Measurements from ENCODE around the gene ZBTB21. TPM values are rescaled to one million over a fixed set of nuclear protein-coding genes. Genes with fewer than 3 reads are reported as not detected.
A peak's percentile ranks its signal among the peaks of the same experiment; 100 is the strongest.

ZBTB21 gene
- total RNA-seq, 2 donors from 2014 or later, result 17.3 to 23.1 TPM

- Mint-ChIP-seq H3K4me3 (peak overlapping the region; percentile 80), H3K36me3 (ENCODE audit: low read depth) (peaks cover 2% of the 10 kb centered on the region), H3K27me3 (ENCODE audit: insufficient read depth) (peaks cover 18% of the 10 kb centered on the region), H3K4me1 (peaks cover 2% of the 10 kb centered on the region), H3K27ac (no peak overlapping the region), H3K9me3 (peaks cover 8% of the 10 kb centered on the region)
- Histone ChIP-seq H3K27ac (ENCODE audit: low read depth, low read length) (no peak overlapping the region), H3K27me3 (ENCODE audit: control insufficient read depth, insufficient read depth, low read length, poor library complexity, severe bottlenecking) (peaks cover 6% of the 10 kb centered on the region), H3K4me1 (ENCODE audit: control insufficient read depth, insufficient read depth, low read length) (no peaks in the 10 kb centered on the region), H3K4me3 (ENCODE audit: low read length) (no peak overlapping the region), H3K9ac (ENCODE audit: extremely low read depth, low read length, poor library complexity, severe bottlenecking) (no peak overlapping the region), H3K36me3 (ENCODE audit: control insufficient read depth, insufficient read depth, low read length) (peaks cover 3% of the 10 kb centered on the region), H3K9me3 (ENCODE audit: control insufficient read depth, low read length) (peaks cover 8% of the 10 kb centered on the region)
- 94 to 96% methylated on average over 3 of the region's 3 CpGs for WGBS, 2 experiments (ENCODE audit: insufficient coverage in 1 of 2, insufficient read length in 1 of 2)
- DNase-seq, result no peak
- TF ChIP-seq, protein P1, sequence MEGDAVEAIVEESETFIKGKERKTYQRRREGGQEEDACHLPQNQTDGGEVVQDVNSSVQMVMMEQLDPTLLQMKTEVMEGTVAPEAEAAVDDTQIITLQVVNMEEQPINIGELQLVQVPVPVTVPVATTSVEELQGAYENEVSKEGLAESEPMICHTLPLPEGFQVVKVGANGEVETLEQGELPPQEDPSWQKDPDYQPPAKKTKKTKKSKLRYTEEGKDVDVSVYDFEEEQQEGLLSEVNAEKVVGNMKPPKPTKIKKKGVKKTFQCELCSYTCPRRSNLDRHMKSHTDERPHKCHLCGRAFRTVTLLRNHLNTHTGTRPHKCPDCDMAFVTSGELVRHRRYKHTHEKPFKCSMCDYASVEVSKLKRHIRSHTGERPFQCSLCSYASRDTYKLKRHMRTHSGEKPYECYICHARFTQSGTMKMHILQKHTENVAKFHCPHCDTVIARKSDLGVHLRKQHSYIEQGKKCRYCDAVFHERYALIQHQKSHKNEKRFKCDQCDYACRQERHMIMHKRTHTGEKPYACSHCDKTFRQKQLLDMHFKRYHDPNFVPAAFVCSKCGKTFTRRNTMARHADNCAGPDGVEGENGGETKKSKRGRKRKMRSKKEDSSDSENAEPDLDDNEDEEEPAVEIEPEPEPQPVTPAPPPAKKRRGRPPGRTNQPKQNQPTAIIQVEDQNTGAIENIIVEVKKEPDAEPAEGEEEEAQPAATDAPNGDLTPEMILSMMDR (conservative IDR thresholded peaks at IDR 0.05), result no peak
Measured at GRCh38 chr21:42012763-42013329, 2.7 kb upstream of the ZBTB21 start.

GRCh38 chr21:42012344-42012743 is 2.2 kb upstream of the ZBTB21 start:
- Histone ChIP-seq H3K27ac (ENCODE audit: low read depth, low read length) (no peak overlapping the region), H3K36me3 (ENCODE audit: control insufficient read depth, insufficient read depth, low read length) (peaks cover 8% of the 10 kb centered on the region), H3K27me3 (ENCODE audit: control insufficient read depth, insufficient read depth, low read length, poor library complexity, severe bottlenecking) (peaks cover 6% of the 10 kb centered on the region), H3K4me3 (ENCODE audit: low read length) (peak overlapping the region; percentile 93), H3K4me1 (ENCODE audit: control insufficient read depth, insufficient read depth, low read length) (no peaks in the 10 kb centered on the region), H3K9ac (ENCODE audit: extremely low read depth, low read length, poor library complexity, severe bottlenecking) (no peak overlapping the region), H3K9me3 (ENCODE audit: control insufficient read depth, low read length) (peaks cover 8% of the 10 kb centered on the region)
- H3K4me1 Mint-ChIP-seq, result peaks cover 2% of the 10 kb centered on the region
- peaks cover 8% of the 10 kb centered on the region for H3K9me3 Mint-ChIP-seq
- TF ChIP-seq, protein P1 (conservative IDR thresholded peaks at IDR 0.05), result no peak
- peaks cover 18% of the 10 kb centered on the region for H3K27me3 Mint-ChIP-seq (ENCODE audit: insufficient read depth)
- no peak for DNase-seq
- 92 to 95% methylated on average over 8 to 9 of the region's 9 CpGs for whole genome bisulfite sequencing, 2 experiments (ENCODE audit: insufficient coverage in 1 of 2, insufficient read length in 1 of 2)
- H3K4me3 Mint-ChIP-seq, result peak overlapping the region; percentile 80
- no peak overlapping the region for H3K27ac Mint-ChIP-seq
- H3K36me3 Mint-ChIP-seq (ENCODE audit: low read depth), result peaks cover 8% of the 10 kb centered on the region

DNA sequence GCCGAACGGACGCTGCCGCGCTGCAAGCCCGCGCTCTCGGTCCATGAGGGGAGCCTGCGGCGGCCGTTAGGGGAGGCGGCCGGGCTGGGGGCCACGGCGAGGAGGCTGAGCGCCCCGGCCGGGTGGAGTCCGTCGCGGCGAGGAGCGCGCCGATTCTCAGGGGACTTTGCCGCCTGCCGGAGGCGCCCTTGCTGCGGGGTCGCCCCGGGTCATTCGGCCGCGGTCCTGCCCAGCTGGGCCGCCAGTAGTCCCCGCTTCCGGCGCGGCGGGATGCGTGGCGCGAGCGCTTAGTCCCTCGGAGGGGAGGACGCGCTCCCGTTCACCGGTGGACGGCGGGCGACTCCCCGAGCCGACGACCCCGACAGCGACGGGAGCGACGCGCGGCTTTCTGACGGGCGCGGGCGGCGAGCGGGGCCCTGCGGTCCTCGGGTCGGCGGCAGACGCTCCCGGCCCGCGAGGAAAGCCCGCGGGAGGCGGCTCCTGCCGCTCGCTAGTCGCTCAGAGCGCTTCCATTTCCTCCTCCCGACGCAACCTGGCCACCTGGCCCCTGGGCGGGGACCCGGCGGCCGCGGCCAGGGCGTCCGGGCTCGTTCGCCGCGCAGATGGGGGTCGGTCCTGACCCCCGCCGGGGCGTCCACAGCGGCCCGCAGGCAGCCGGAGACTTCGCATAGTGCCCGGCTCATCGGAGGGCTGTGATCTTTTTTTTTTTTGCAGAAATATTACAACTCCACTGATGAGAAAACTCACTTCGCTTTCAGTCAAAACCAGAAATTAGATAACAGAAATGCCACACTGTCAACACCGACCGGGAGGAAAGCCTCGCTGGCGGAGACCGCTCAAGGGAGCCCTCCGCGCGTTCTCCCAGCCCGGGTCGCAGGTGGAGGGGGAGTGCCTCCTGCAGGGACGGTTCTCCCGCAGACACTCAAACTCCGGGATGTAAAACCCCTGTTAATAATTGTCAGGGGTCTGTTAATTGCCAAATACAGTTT is 641 bp upstream of the ZBTB21 start:
- peak overlapping the region; percentile 93 for H3K4me3 ChIP-seq (ENCODE audit: low read length)
- DNase-seq, result peak; percentile 60
- H3K9ac ChIP-seq (ENCODE audit: extremely low read depth, low read length, poor library complexity, severe bottlenecking), result peak overlapping the region; percentile 86
- Mint-ChIP-seq H3K4me3 (peak overlapping the region; percentile 80), H3K9me3 (peaks cover 8% of the 10 kb centered on the region), H3K36me3 (ENCODE audit: low read depth) (peaks cover 17% of the 10 kb centered on the region), H3K4me1 (peaks cover 2% of the 10 kb centered on the region), H3K27me3 (ENCODE audit: insufficient read depth) (peaks cover 18% of the 10 kb centered on the region), H3K27ac (peak overlapping the region; percentile 93)
- no peaks in the 10 kb centered on the region for H3K4me1 ChIP-seq (ENCODE audit: control insufficient read depth, insufficient read depth, low read length)
- peaks cover 6% of the 10 kb centered on the region for H3K27me3 ChIP-seq (ENCODE audit: control insufficient read depth, insufficient read depth, low read length, poor library complexity, severe bottlenecking)
- TF ChIP-seq, protein P1 (conservative IDR thresholded peaks at IDR 0.05), result peak; percentile 47
- peaks cover 8% of the 10 kb centered on the region for H3K9me3 ChIP-seq (ENCODE audit: control insufficient read depth, low read length)
- 0 to 1% methylated on average over 11 to 120 of the region's 120 CpGs for WGBS, 2 experiments (ENCODE audit: insufficient coverage in 1 of 2, insufficient read length in 1 of 2)
- H3K27ac ChIP-seq (ENCODE audit: low read depth, low read length), result peak overlapping the region; percentile 83
- H3K36me3 ChIP-seq (ENCODE audit: control insufficient read depth, insufficient read depth, low read length), result peaks cover 18% of the 10 kb centered on the region

Data from endodermal cell (in vitro differentiated cells).